Right lobe of liver (tissue), 4 donors: ENCODE results near the gene MAPK12.

ENCODE experiments used
- CTCF ChIP-seq, 4 donors: fragments of 200-600 bp in 3 of 4; fragments of 450-650 bp in 1 of 4; IDR thresholded peaks; one replicate each; pipeline versions ENCODE4 v1.5.1 to v1.8.0; 2016 to 2022; ENCODE audit warnings: antibody characterized with exemption in 4 of 4, mild to moderate bottlenecking in 2 of 4
- POLR2A ChIP-seq: fragments of 450-650 bp; IDR thresholded peaks from one replicate; pipeline ENCODE4 v1.6.1; 2017; ENCODE audit warnings: antibody characterized with exemption, mild to moderate bottlenecking
- donor health status: DM: no; HTN: no; CAD: no.
- donor health status: DM: no; HTN: no; CAD: no.
- donor health status: DM: no; HTN: yes; CAD: no.

GRCh38 chr22:50232481-50233151, 28.9 kb downstream of the MAPK12 start:
- TF ChIP-seq CTCF (IDR thresholded peaks at IDR 0.05) (no peak), POLR2A (no peak)
